Fibroblast of pulmonary artery (primary cell): Measurements from ENCODE around the gene TNS3.

Experiments used
- DNase-seq: peaks from one replicate; pipeline ENCODE4 v3.0.0-alpha.2; 2010; ENCODE audit warnings: low read depth
- H3K4me3 ChIP-seq: replicated peaks from 2 replicates; pipeline ENCODE4 v1.5.1; 2011; ENCODE audit warnings: low read depth, mild to moderate bottlenecking, control low read depth, low read length, moderate library complexity
- CTCF ChIP-seq: IDR thresholded peaks from 2 replicates; pipeline ENCODE4 v1.5.1; 2011; ENCODE audit warnings: mild to moderate bottlenecking, control low read depth, low read length, inconsistent platforms; ENCODE audit errors: missing control alignments

Gene TNS3

GRCh38 chr7:47302560-47302959 lies 279.4 kb downstream of the TNS3 start:
- no peak for DNase-seq
- TF ChIP-seq CTCF = no peak

GRCh38 chr7:47301657-47302295 lies 280.1 kb downstream of the TNS3 start:
- TF ChIP-seq CTCF = no peak
- no peak for DNase-seq
- H3K4me3 ChIP-seq = no peak overlapping the region

More at GRCh38 chr7:47302560-47302959, 279.4 kb downstream of the TNS3 start:
- H3K4me3 ChIP-seq = no peak overlapping the region

- TF ChIP-seq CTCF = no peak
- no peak overlapping the region for H3K4me3 ChIP-seq
- no peak for DNase-seq
These were observed 280.8 kb downstream of the TNS3 start for GRCh38 chr7:47301105-47301477.

- no peak for TF ChIP-seq CTCF
- DNase-seq = no peak
- H3K4me3 ChIP-seq = no peak overlapping the region
These were observed 281.3 kb downstream of the TNS3 start for GRCh38 chr7:47300472-47301104.

GRCh38 chr7:47299496-47299895 lies 282.4 kb downstream of the TNS3 start:
- TF ChIP-seq CTCF = no peak
- H3K4me3 ChIP-seq = no peak overlapping the region
- no peak for DNase-seq

- TF ChIP-seq CTCF = no peak
- no peak overlapping the region for H3K4me3 ChIP-seq
- no peak for DNase-seq
These were observed 283.3 kb downstream of the TNS3 start for GRCh38 chr7:47298636-47299035.

- no peak overlapping the region for H3K4me3 ChIP-seq
- no peak for TF ChIP-seq CTCF
- DNase-seq = no peak
These were observed 284.8 kb downstream of the TNS3 start for GRCh38 chr7:47297120-47297519.
